SK-N-SH (cell line): ENCODE data around the gene ARMH3.

Experiments
- CHD2 ChIP-seq: fragments of 150-350 bp; IDR thresholded peaks from 2 replicates; pipeline ENCODE4 v1.6.1; 2018; ENCODE audit warnings: low read length; ENCODE audit not compliant: partially characterized antibody
- CTCF ChIP-seq: fragments of 200-600 bp; sonication (generic); IDR thresholded peaks from 2 replicates; pipeline ENCODE4 v1.6.1; 2017; ENCODE audit warnings: antibody characterized with exemption, mild to moderate bottlenecking, moderate library complexity
- MEF2A ChIP-seq: IDR thresholded peaks from 2 replicates; pipeline ENCODE4 v1.4.0; 2012; ENCODE audit warnings: low read depth, borderline replicate concordance
- POLR2AphosphoS5 ChIP-seq: IDR thresholded peaks from 2 replicates; pipeline ENCODE4 v1.6.1; 2012; ENCODE audit warnings: low read depth, low read length
- RAD21 ChIP-seq: IDR thresholded peaks from 2 replicates; pipeline ENCODE4 v1.6.1; 2012; ENCODE audit warnings: mild to moderate bottlenecking, low read length
- RCOR1 ChIP-seq: fragments of 150-350 bp; IDR thresholded peaks from 2 replicates; pipeline ENCODE4 v1.6.1; 2017; ENCODE audit warnings: antibody characterized with exemption, low read length
- RFX5 ChIP-seq: IDR thresholded peaks from 2 replicates; pipeline ENCODE4 v1.6.1; 2012; ENCODE audit warnings: mild to moderate bottlenecking, improper control_type of control experiment, low read length
- TEAD4 ChIP-seq: IDR thresholded peaks from 2 replicates; pipeline ENCODE4 v1.4.0; 2012; ENCODE audit warnings: mild to moderate bottlenecking, borderline replicate concordance; ENCODE audit not compliant: insufficient read depth
- YY1 ChIP-seq: IDR thresholded peaks from 2 replicates; pipeline ENCODE4 v1.4.0; 2012; ENCODE audit warnings: low read depth, mild to moderate bottlenecking

- no peak for TF ChIP-seq RFX5
- TF ChIP-seq CHD2, result no peak
- TF ChIP-seq CTCF, result no peak
- no peak for TF ChIP-seq POLR2AphosphoS5
- no peak for TF ChIP-seq YY1
- no peak for TF ChIP-seq RCOR1
- no peak for TF ChIP-seq MEF2A
- no peak for TF ChIP-seq TEAD4
- TF ChIP-seq RAD21, result no peak
Measured at GRCh38 chr10:101993651-101994200, 62.2 kb downstream of the ARMH3 start.
